Neural progenitor cell (in vitro differentiated cells): Measurements from ENCODE around the gene DEFB118.

Experiments
- CTCF ChIP-seq: fragments of 200-600 bp; sonication (generic); IDR thresholded peaks from 2 replicates; pipeline ENCODE4 v1.5.1; 2017; ENCODE audit warnings: antibody characterized with exemption, mild to moderate bottlenecking
- EZH2 ChIP-seq: fragments of 200-600 bp; sonication (generic); IDR thresholded peaks from 2 replicates; pipeline ENCODE4 v1.6.1; 2017; ENCODE audit warnings: antibody characterized with exemption, mild to moderate bottlenecking, moderate library complexity
- EZH2phosphoT487 ChIP-seq: fragments of 200-600 bp; sonication (generic); IDR thresholded peaks from 2 replicates; pipeline ENCODE4 v1.6.1; 2017; ENCODE audit warnings: antibody characterized with exemption

GRCh38 chr20:31418307-31418706 lies 49.9 kb downstream of the DEFB118 start:
- no peak for TF ChIP-seq EZH2phosphoT487
- TF ChIP-seq CTCF, result no peak
- TF ChIP-seq EZH2, result no peak
